Loucy (cell line): ENCODE results near the gene NCBP2.

ENCODE experiments used
- H2AFZ ChIP-seq: fragments of 200-600 bp; sonication (generic); 2 replicates; pipeline ENCODE4 v1.6.0; 2016; ENCODE audit warnings: antibody characterized with exemption, mild to moderate bottlenecking, low read length, moderate library complexity
- H3F3A ChIP-seq: fragments of 200-600 bp; 2 replicates; pipeline ENCODE4 v1.6.0; 2016; ENCODE audit warnings: antibody characterized with exemption, low read depth, mild to moderate bottlenecking
- H3K27me3 ChIP-seq: fragments of 200-600 bp; sonication (generic); 2 replicates; pipeline ENCODE4 v1.6.1; 2014; ENCODE audit warnings: low read length, mild to moderate bottlenecking; ENCODE audit not compliant: insufficient read depth, poor library complexity, severe bottlenecking
- H3K36me3 ChIP-seq: fragments of 200-600 bp; sonication (generic); 2 replicates; pipeline ENCODE4 v1.6.1; 2016; ENCODE audit warnings: low read length; ENCODE audit not compliant: insufficient read depth
- H3K4me1 ChIP-seq: fragments of 200-600 bp; sonication (generic); 2 replicates; pipeline ENCODE4 v1.5.1; 2014; ENCODE audit warnings: low read length, mild to moderate bottlenecking; ENCODE audit not compliant: insufficient read depth, poor library complexity, severe bottlenecking
- H3K4me2 ChIP-seq: fragments of 200-600 bp; sonication (generic); 2 replicates; pipeline ENCODE4 v1.6.0; 2014; ENCODE audit warnings: antibody characterized with exemption, low read length, low read depth, mild to moderate bottlenecking; ENCODE audit not compliant: poor library complexity, severe bottlenecking
- H3K4me3 ChIP-seq: fragments of 200-600 bp; sonication (generic); 2 replicates; pipeline ENCODE4 v1.5.1; 2014; ENCODE audit warnings: low read length, mild to moderate bottlenecking, mixed read lengths; ENCODE audit not compliant: poor library complexity, severe bottlenecking
- H3K79me2 ChIP-seq: fragments of 200-600 bp; sonication (generic); 2 replicates; pipeline ENCODE4 v1.6.1; 2014; ENCODE audit warnings: low read length; ENCODE audit not compliant: insufficient read depth
- H3K9ac ChIP-seq: fragments of 200-600 bp; sonication (generic); 2 replicates; pipeline ENCODE4 v1.6.0; 2014; ENCODE audit warnings: mild to moderate bottlenecking, low read depth, low read length, moderate library complexity; ENCODE audit not compliant: poor library complexity, severe bottlenecking
- H3K9me2 ChIP-seq: fragments of 200-600 bp; sonication (generic); replicated peaks from 2 replicates; pipeline ENCODE4 v1.6.1; 2016; ENCODE audit warnings: low read depth, low read length, mixed read lengths
- H3K9me3 ChIP-seq: fragments of 200-600 bp; sonication (generic); 2 replicates; pipeline ENCODE4 v1.6.1; 2014; ENCODE audit warnings: mild to moderate bottlenecking, antibody characterized with exemption, low read length, low read depth; ENCODE audit not compliant: insufficient read depth
- H4K20me1 ChIP-seq: fragments of 200-600 bp; sonication (generic); 2 replicates; pipeline ENCODE4 v1.6.0; 2014; ENCODE audit warnings: antibody characterized with exemption, low read length, mild to moderate bottlenecking; ENCODE audit not compliant: insufficient read depth, poor library complexity, severe bottlenecking
- EZH2phosphoT487 ChIP-seq: fragments of 200-600 bp; IDR thresholded peaks from 2 replicates; pipeline ENCODE4 v1.6.1; 2018; ENCODE audit warnings: antibody characterized with exemption, mild to moderate bottlenecking, moderate library complexity, borderline replicate concordance
- TF ChIP-seq, protein P1 (sequence below): fragments of 200-600 bp; sonication (generic); conservative IDR thresholded peaks from 2 replicates; pipeline ENCODE4 v1.5.1; 2014; ENCODE audit warnings: mild to moderate bottlenecking, antibody characterized with exemption, low read length

NCBP2 gene

DNA sequence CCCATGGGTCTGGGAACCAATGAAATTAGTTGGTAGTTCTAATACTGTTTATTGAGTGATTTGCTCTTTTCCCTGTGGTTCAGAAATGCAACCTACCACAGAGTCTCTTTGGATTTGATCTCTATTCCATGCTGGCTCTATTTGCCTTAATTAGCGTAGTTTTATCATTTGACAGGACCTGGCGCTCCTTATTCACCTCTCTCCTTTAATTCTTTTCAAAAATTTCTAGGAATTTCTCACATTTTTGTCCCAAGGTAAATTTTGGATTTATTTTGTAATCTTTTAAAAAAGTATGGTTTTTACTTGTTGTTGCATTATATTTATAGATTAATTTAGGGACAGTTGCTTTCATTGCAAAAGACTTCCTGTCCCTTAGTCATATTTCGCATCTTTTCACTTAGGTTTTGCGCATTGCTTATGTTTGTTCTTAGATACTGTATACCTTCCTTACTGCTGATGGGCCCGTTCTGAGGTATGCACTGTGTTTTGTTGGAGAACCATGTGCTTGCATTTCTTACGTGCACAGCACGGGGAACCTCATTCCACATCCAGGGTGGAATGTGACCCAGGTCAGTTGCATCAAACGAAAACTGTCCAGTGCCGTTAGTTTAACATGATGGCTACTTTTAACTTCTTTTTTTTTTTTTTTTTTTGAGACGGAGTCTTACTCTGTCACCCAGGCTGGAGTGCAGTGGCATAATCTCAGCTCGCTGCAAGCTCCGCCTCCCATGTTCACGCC is 47.6 kb downstream of the NCBP2 start:
- H3K36me3 ChIP-seq = peaks cover 13% of the 10 kb centered on the region; the same call in 1 of the 2 replicates
- H4K20me1 ChIP-seq = peaks cover 6% of the 10 kb centered on the region
- TF ChIP-seq EZH2phosphoT487 = no peak
- TF ChIP-seq, protein P1, sequence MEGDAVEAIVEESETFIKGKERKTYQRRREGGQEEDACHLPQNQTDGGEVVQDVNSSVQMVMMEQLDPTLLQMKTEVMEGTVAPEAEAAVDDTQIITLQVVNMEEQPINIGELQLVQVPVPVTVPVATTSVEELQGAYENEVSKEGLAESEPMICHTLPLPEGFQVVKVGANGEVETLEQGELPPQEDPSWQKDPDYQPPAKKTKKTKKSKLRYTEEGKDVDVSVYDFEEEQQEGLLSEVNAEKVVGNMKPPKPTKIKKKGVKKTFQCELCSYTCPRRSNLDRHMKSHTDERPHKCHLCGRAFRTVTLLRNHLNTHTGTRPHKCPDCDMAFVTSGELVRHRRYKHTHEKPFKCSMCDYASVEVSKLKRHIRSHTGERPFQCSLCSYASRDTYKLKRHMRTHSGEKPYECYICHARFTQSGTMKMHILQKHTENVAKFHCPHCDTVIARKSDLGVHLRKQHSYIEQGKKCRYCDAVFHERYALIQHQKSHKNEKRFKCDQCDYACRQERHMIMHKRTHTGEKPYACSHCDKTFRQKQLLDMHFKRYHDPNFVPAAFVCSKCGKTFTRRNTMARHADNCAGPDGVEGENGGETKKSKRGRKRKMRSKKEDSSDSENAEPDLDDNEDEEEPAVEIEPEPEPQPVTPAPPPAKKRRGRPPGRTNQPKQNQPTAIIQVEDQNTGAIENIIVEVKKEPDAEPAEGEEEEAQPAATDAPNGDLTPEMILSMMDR = no peak
- no peaks in the 10 kb centered on the region for H3K4me1 ChIP-seq
- H3K4me2 ChIP-seq = no peak overlapping the region
- H3K4me3 ChIP-seq = no peak overlapping the region
- H3K9me3 ChIP-seq = no peaks in the 10 kb centered on the region
- H3K27me3 ChIP-seq = no peaks in the 10 kb centered on the region
- H2AFZ ChIP-seq = no peak overlapping the region
- no peak overlapping the region for H3K9ac ChIP-seq
- H3F3A ChIP-seq = no peaks in the 10 kb centered on the region; the same call in 1 of the 2 replicates
- no peaks in the 10 kb centered on the region for H3K9me2 ChIP-seq
- H3K79me2 ChIP-seq = peaks cover 46% of the 10 kb centered on the region

DNA sequence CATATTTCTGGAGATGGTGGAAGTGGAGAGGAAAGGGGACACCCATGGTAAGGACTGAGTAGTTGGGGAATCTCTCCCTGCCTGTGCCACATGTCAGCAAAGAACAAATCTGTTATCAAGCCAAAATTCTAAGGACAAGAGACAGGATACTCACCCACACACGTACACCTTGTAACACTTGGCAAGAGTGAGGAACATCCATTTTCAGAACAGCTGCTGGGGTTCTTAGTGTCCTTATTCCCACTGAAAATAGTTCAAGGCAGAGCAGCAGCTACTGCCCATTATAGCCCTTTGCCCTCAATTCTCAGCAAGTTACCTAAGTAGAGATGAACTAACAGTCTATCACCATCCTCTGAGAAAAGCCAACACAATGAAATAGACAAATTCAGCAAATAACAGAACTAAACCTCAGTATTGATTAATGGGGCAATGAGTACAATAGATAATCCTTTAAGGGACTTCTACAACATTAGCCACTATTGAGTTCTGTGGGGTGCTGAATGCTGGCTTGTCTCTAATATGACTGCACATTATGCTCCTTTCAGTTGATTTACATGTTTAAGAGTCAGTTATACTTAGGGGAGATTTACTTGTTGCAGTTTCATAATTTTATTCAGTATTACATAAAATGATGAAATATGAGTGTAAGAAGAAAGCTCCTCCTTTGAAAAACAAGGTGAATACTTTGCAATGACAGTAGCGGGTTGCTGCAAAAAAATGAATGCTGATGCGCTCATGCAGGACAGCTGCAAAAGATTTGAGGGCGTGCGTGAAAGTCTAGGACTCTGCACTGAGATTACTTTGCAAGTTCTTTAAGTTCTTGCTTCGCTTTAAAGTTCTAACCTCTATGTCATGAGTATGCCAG is 52.3 kb downstream of the NCBP2 start:
- Histone ChIP-seq H2AFZ (no peak overlapping the region), H3K4me3 (no peak overlapping the region), H3K27me3 (no peaks in the 10 kb centered on the region), H3K36me3 (peaks cover 46% of the 10 kb centered on the region; the same call in 1 of the 2 replicates), H3K4me1 (no peaks in the 10 kb centered on the region), H3K4me2 (no peak overlapping the region), H3K9me2 (no peaks in the 10 kb centered on the region), H3K9me3 (no peaks in the 10 kb centered on the region), H3K9ac (no peak overlapping the region), H3K79me2 (peaks cover 59% of the 10 kb centered on the region), H3F3A (no peaks in the 10 kb centered on the region; the same call in 1 of the 2 replicates), H4K20me1 (peaks cover 3% of the 10 kb centered on the region)
- no peak for TF ChIP-seq EZH2phosphoT487

DNA sequence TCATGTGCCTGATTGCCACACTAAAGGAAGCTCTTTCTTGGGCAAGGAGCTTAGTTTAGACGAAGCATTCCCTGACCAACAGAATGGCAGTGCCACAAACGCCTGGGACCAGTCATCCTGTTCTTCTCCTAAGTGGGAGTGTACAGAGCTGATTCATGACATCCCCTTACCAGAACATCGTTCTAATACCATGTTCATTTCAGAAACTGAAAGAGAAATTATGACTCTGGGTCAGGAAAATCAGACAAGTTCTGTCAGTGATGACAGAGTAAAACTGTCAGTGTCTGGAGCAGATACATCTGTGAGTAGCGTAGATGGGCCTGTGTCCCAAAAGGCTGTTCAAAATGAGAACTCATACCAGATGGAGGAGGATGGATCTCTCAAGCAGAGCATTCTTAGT is 56.2 kb downstream of the NCBP2 start:
- Histone ChIP-seq H3K4me2 (no peak overlapping the region), H3K79me2 (peaks cover 66% of the 10 kb centered on the region), H3K9me2 (no peaks in the 10 kb centered on the region), H3K9ac (no peak overlapping the region), H2AFZ (no peak overlapping the region), H4K20me1 (no peaks in the 10 kb centered on the region), H3K9me3 (no peaks in the 10 kb centered on the region), H3K4me1 (no peaks in the 10 kb centered on the region), H3F3A (no peaks in the 10 kb centered on the region), H3K27me3 (no peaks in the 10 kb centered on the region), H3K36me3 (peaks cover 48% of the 10 kb centered on the region; the same call in 1 of the 2 replicates), H3K4me3 (no peak overlapping the region)
- TF ChIP-seq, protein P1 = no peak
